ENCODE measurements around the gene HLA-DRB5. TPM values are rescaled to one million over a fixed set of nuclear protein-coding genes. Genes with fewer than 3 reads are reported as not detected.
"Not testable (repeated sequence)": the region's sequence is repeated elsewhere in the genome, so short reads cannot be mapped to it uniquely, and the experiment has no call there.

The HLA-DRB5 gene
- polyA plus RNA-seq (2013): 0.03 TPM in 1 of 2 replicates, not detected in the other

DNA sequence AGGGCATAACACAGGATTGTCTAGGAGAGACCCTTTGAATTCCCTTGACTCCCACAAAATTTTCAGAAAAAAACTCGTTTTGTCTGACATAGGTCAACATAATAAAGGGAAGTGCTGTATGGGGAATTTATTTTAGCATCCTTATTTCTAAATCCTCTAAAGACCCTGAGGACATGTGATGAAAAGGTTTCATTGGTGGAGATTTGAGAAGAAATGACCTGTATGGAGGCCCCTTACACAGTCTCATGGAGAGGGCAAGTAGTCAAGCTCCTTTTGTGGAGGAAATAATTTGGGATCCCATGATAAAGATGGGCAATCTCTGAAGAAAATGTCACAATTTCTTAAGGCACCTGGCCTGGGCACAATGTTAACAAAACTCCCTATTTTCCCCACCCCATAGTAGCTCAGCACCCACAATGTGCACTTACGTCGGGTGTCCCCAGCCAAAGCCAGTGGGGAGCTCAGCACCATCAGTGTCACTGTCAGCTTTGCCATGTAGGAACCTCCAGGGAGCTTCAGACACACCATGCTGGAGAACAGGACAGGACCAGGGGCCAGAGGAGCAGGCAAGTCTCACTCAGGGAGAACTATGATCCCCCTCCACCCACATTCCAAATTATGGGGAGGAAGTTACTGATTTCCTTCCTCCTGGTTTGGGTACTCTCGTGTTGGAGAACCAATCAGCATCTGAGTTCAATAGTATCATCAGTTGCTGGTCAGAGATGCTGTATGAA is at the start of gene HLA-DRB5:
TSS of gene HLA-DRB5 (minus strand) at position 591 of the 734 bp plus-strand sequence. CDS start at position 528, 63 bp downstream.
- H2AK5ac ChIP-seq (ENCODE audit: low read length): no peak within 1 kb of the TSS
- no peak within 1 kb of the TSS for H3K4me3 ChIP-seq (ENCODE audit: low read depth, low read length)
- H3K79me2 ChIP-seq (ENCODE audit: control insufficient read depth, insufficient read depth, low read length, poor library complexity): no peaks in the 10 kb centered on the region
- H2BK5ac ChIP-seq (ENCODE audit: low read depth, low read length, poor library complexity): no peak within 1 kb of the TSS
- no peak within 1 kb of the TSS for H3K9ac ChIP-seq (ENCODE audit: low read length)
- no peak within 1 kb of the TSS for H4K91ac ChIP-seq (ENCODE audit: low read depth, low read length)
- H3K18ac ChIP-seq (ENCODE audit: low read length): no peak within 1 kb of the TSS
- no peak within 1 kb of the TSS for H3K4ac ChIP-seq (ENCODE audit: low read depth, low read length)
- no peaks in the 10 kb centered on the region for H3K27me3 ChIP-seq (ENCODE audit: insufficient read depth, low read length)
- H3K4me2 ChIP-seq (ENCODE audit: low read length): no peak within 1 kb of the TSS
- peak in 1 of 2 donors; percentile 19 for DNase-seq
- H3K14ac ChIP-seq (ENCODE audit: low read length): no peak within 1 kb of the TSS
- no CpG with 5 or more reads among the region's 4 CpGs for WGBS (ENCODE audit: extremely low coverage, insufficient coverage, insufficient read length)
- no peaks in the 10 kb centered on the region for H3K79me1 ChIP-seq (ENCODE audit: low read length)
- H3K36me3 ChIP-seq (ENCODE audit: control insufficient read depth in 1 of 2, insufficient read depth in 2 of 2, low read length in 2 of 2): no peaks in the 10 kb centered on the region
- H4K12ac ChIP-seq (ENCODE audit: low read depth, low read length): no peak within 1 kb of the TSS
- no peak within 1 kb of the TSS for H2BK12ac ChIP-seq (ENCODE audit: low read length)
- H3K23ac ChIP-seq (ENCODE audit: low read length): no peak within 1 kb of the TSS
- no peak within 1 kb of the TSS for H2AFZ ChIP-seq (ENCODE audit: insufficient read depth, low read length, poor library complexity)
- no peaks in the 10 kb centered on the region for H3K4me1 ChIP-seq (ENCODE audit: control insufficient read depth in 1 of 2, insufficient read depth in 2 of 2, low read length in 2 of 2)
- H3K9me3 ChIP-seq (ENCODE audit: insufficient read depth, low read depth, low read length): no peaks in the 10 kb centered on the region
- no peak within 1 kb of the TSS for H3K27ac ChIP-seq (ENCODE audit: low read depth, low read length)
- H4K8ac ChIP-seq (ENCODE audit: low read depth, low read length): no peak within 1 kb of the TSS
- H2BK120ac ChIP-seq (ENCODE audit: insufficient read depth, low read length, poor library complexity): no peak within 1 kb of the TSS

GRCh38 chr6:32578962-32579361 is 48.9 kb upstream of the HLA-DRB5 start:
- no peak overlapping the region for H3K4ac ChIP-seq (ENCODE audit: low read depth, low read length)
- no peak overlapping the region for H2BK120ac ChIP-seq (ENCODE audit: insufficient read depth, low read length, poor library complexity)
- H3K4me1 ChIP-seq (ENCODE audit: control insufficient read depth in 1 of 2, insufficient read depth in 2 of 2, low read length in 2 of 2): no peaks in the 10 kb centered on the region
- H4K91ac ChIP-seq (ENCODE audit: low read depth, low read length): no peak overlapping the region
- H4K8ac ChIP-seq (ENCODE audit: low read depth, low read length): no peak overlapping the region
- no peak overlapping the region for H2AFZ ChIP-seq (ENCODE audit: insufficient read depth, low read length, poor library complexity)
- no peak overlapping the region for H3K4me3 ChIP-seq (ENCODE audit: low read depth, low read length)
- no peak overlapping the region for H3K4me2 ChIP-seq (ENCODE audit: low read length)
- no peak overlapping the region for H3K23ac ChIP-seq (ENCODE audit: low read length)
- H3K14ac ChIP-seq (ENCODE audit: low read length): no peak overlapping the region
- no peak overlapping the region for H2BK12ac ChIP-seq (ENCODE audit: low read length)
- H4K12ac ChIP-seq (ENCODE audit: low read depth, low read length): no peak overlapping the region
- WGBS (ENCODE audit: extremely low coverage, insufficient coverage, insufficient read length): no CpG with 5 or more reads among the region's 3 CpGs
- no peak overlapping the region for H3K9ac ChIP-seq (ENCODE audit: low read length)
- no peaks in the 10 kb centered on the region for H3K36me3 ChIP-seq (ENCODE audit: control insufficient read depth in 1 of 2, insufficient read depth in 2 of 2, low read length in 2 of 2)
- no peaks in the 10 kb centered on the region for H3K79me2 ChIP-seq (ENCODE audit: control insufficient read depth, insufficient read depth, low read length, poor library complexity)
- no peak overlapping the region for H2BK5ac ChIP-seq (ENCODE audit: low read depth, low read length, poor library complexity)
- H3K9me3 ChIP-seq (ENCODE audit: insufficient read depth, low read depth, low read length): no peaks in the 10 kb centered on the region
- no peaks in the 10 kb centered on the region for H3K27me3 ChIP-seq (ENCODE audit: insufficient read depth, low read length)
- no peak for DNase-seq
- no peak overlapping the region for H2AK5ac ChIP-seq (ENCODE audit: low read length)
- no peaks in the 10 kb centered on the region for H3K79me1 ChIP-seq (ENCODE audit: low read length)
- H3K27ac ChIP-seq (ENCODE audit: low read depth, low read length): no peak overlapping the region
- H3K18ac ChIP-seq (ENCODE audit: low read length): no peak overlapping the region

GRCh38 chr6:32577493-32577892 is 47.4 kb upstream of the HLA-DRB5 start:
- H3K4me1 ChIP-seq (ENCODE audit: control insufficient read depth in 1 of 2, insufficient read depth in 2 of 2, low read length in 2 of 2); H3K23ac ChIP-seq (ENCODE audit: low read length); DNase-seq; H2BK120ac ChIP-seq (ENCODE audit: insufficient read depth, low read length, poor library complexity); H3K14ac ChIP-seq (ENCODE audit: low read length); H3K18ac ChIP-seq (ENCODE audit: low read length); H3K79me1 ChIP-seq (ENCODE audit: low read length); H2AFZ ChIP-seq (ENCODE audit: insufficient read depth, low read length, poor library complexity); H3K9ac ChIP-seq (ENCODE audit: low read length); H4K8ac ChIP-seq (ENCODE audit: low read depth, low read length); H2BK12ac ChIP-seq (ENCODE audit: low read length); H3K4me3 ChIP-seq (ENCODE audit: low read depth, low read length); H3K36me3 ChIP-seq (ENCODE audit: control insufficient read depth in 1 of 2, insufficient read depth in 2 of 2, low read length in 2 of 2); H3K79me2 ChIP-seq (ENCODE audit: control insufficient read depth, insufficient read depth, low read length, poor library complexity); H4K12ac ChIP-seq (ENCODE audit: low read depth, low read length); H4K91ac ChIP-seq (ENCODE audit: low read depth, low read length); H3K4ac ChIP-seq (ENCODE audit: low read depth, low read length); H3K27ac ChIP-seq (ENCODE audit: low read depth, low read length); H3K9me3 ChIP-seq (ENCODE audit: insufficient read depth, low read depth, low read length); H2BK5ac ChIP-seq (ENCODE audit: low read depth, low read length, poor library complexity); H2AK5ac ChIP-seq (ENCODE audit: low read length); H3K27me3 ChIP-seq (ENCODE audit: insufficient read depth, low read length); H3K4me2 ChIP-seq (ENCODE audit: low read length): not testable (repeated sequence)
- WGBS (ENCODE audit: extremely low coverage, insufficient coverage, insufficient read length): no CpG with 5 or more reads among the region's 5 CpGs

- Histone ChIP-seq H3K4me2 (ENCODE audit: low read length) (no peak overlapping the region), H3K4ac (ENCODE audit: low read depth, low read length) (no peak overlapping the region), H3K4me1 (ENCODE audit: control insufficient read depth in 1 of 2, insufficient read depth in 2 of 2, low read length in 2 of 2) (no peaks in the 10 kb centered on the region), H3K14ac (ENCODE audit: low read length) (no peak overlapping the region), H3K4me3 (ENCODE audit: low read depth, low read length) (no peak overlapping the region), H3K27me3 (ENCODE audit: insufficient read depth, low read length) (no peaks in the 10 kb centered on the region), H2BK120ac (ENCODE audit: insufficient read depth, low read length, poor library complexity) (no peak overlapping the region), H4K8ac (ENCODE audit: low read depth, low read length) (no peak overlapping the region), H4K12ac (ENCODE audit: low read depth, low read length) (no peak overlapping the region), H3K36me3 (ENCODE audit: control insufficient read depth in 1 of 2, insufficient read depth in 2 of 2, low read length in 2 of 2) (no peaks in the 10 kb centered on the region), H4K91ac (ENCODE audit: low read depth, low read length) (no peak overlapping the region), H2AK5ac (ENCODE audit: low read length) (no peak overlapping the region), H3K79me2 (ENCODE audit: control insufficient read depth, insufficient read depth, low read length, poor library complexity) (no peaks in the 10 kb centered on the region), H2BK12ac (ENCODE audit: low read length) (no peak overlapping the region), H3K9me3 (ENCODE audit: insufficient read depth, low read depth, low read length) (no peaks in the 10 kb centered on the region), H3K27ac (ENCODE audit: low read depth, low read length) (no peak overlapping the region), H3K23ac (ENCODE audit: low read length) (no peak overlapping the region), H3K9ac (ENCODE audit: low read length) (no peak overlapping the region), H3K18ac (ENCODE audit: low read length) (no peak overlapping the region), H2AFZ (ENCODE audit: insufficient read depth, low read length, poor library complexity) (no peak overlapping the region), H2BK5ac (ENCODE audit: low read depth, low read length, poor library complexity) (no peak overlapping the region), H3K79me1 (ENCODE audit: low read length) (no peaks in the 10 kb centered on the region)
- DNase-seq: no peak
- WGBS (ENCODE audit: extremely low coverage, insufficient coverage, insufficient read length): no CpG with 5 or more reads among the region's 1 CpG
These were observed 46.2 kb upstream of the HLA-DRB5 start for GRCh38 chr6:32576250-32576649.

Measured in trophoblast cell (in vitro differentiated cells and primary cell).